ENCODE measurements around the gene CD4. TPM values are rescaled to one million over a fixed set of nuclear protein-coding genes. Genes with fewer than 3 reads are reported as not detected.

The CD4 gene
- total RNA-seq, 1 experiment from 2014 or later: 0.42 TPM

DNA sequence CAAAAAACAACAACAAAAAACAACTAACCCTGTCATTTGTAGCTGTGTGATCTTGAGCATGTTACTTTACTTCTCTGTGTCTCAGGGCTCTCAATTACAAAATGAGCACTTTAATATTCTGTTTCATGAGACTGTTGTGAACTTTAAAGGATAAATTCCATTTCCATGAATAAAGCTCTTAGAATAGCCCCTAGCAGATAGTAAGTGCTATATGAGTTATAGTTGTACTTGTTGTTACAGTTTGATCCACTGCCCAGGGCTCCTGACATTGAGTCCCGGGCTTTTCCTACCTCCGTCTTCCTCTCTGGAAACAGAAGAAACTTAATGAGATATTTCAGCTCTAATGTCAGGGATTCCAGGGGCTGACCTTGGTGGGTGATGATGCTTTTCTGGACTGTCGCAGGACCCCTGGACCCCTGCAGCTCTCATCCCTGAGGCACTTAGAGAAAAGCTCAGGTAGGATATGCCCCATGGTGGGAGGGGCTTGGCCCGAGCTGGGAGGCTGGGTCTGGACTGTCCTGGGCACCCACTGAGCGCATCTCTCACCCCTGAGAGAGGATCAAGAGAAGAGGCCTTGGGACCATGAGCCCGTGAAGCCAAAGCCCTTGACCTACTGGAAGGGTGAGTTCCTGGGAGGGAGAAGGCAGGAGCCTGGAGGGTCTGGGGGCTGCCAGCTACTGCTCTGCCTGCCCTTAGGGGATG lies 44.0 kb downstream of the CD4 start:
- Histone ChIP-seq H3K79me2 (ENCODE audit: insufficient read depth, low read length) (peaks cover 18% of the 10 kb centered on the region), H3K9me2 (ENCODE audit: insufficient read depth) (no peaks in the 10 kb centered on the region)

More for the DNA sequence above, 44.0 kb downstream of the CD4 start:
- H3K4me2 ChIP-seq (ENCODE audit: low read length): no peak overlapping the region
- ATAC-seq: no peak
- H3K9me3 ChIP-seq (ENCODE audit: control insufficient read depth in 1 of 2, insufficient read depth in 1 of 2, low read depth in 1 of 2, low read length in 2 of 2): no peaks in the 10 kb centered on the region
- no peak overlapping the region for H3K4me3 ChIP-seq (replicated peaks in 1 of 2; ENCODE audit: low read depth in 1 of 2, low read length in 2 of 2)
- H3K36me3 ChIP-seq (ENCODE audit: control insufficient read depth in 1 of 2, insufficient read depth in 2 of 2, low read length in 2 of 2): peaks cover 16 to 31% of the 10 kb centered on the region in 2 experiments; a peak in 3 of 4 replicates
- H3K4me1 ChIP-seq (ENCODE audit: control insufficient read depth in 1 of 2, insufficient read depth in 2 of 2, low read length in 2 of 2): peaks cover 5 to 22% of the 10 kb centered on the region in 2 experiments
- RAD21 ChIA-PET (ENCODE audit: low non-redundant PET in 1 of 2, low total read pairs in 2 of 2, uncharacterized antibody in 2 of 2, unreplicated experiment in 2 of 2): no interaction called here
- POLR2A ChIA-PET: interaction anchor here (4.3 kb wide), 1 partner anchor 18 kb away, joined by 17 read pairs; the partner anchor contains the start of genes CDCA3 and USP5
- CTCF ChIA-PET: interaction anchor here (0.9 to 5.5 kb wide), 3 partner anchors 19 to 80 kb away, joined by 3 to 38 read pairs (median 22); partner anchors contain the start of genes CDCA3, MLF2 and USP5
- no peak overlapping the region for H3K9ac ChIP-seq (ENCODE audit: low read length)
- intact Hi-C loops (cut with micrococcal nuclease): no loop called here
- no peak for TF ChIP-seq FOSL1 (IDR thresholded peaks at IDR 0.05; ENCODE audit: low read depth)
- TF ChIP-seq, protein P1, sequence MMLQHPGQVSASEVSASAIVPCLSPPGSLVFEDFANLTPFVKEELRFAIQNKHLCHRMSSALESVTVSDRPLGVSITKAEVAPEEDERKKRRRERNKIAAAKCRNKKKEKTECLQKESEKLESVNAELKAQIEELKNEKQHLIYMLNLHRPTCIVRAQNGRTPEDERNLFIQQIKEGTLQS (IDR thresholded peaks at IDR 0.05): no peak
- TF ChIP-seq EZH2 (IDR thresholded peaks at IDR 0.05): no peak
- no peak for TF ChIP-seq RAD21 (IDR thresholded peaks at IDR 0.05; ENCODE audit: low read depth)
- no peak for TF ChIP-seq YY1 (IDR thresholded peaks at IDR 0.05; ENCODE audit: extremely low read depth, insufficient replicate concordance, low read depth, low read length)
- no peak for TF ChIP-seq POLR2AphosphoS5 (IDR thresholded peaks at IDR 0.05; ENCODE audit: low read depth, low read length)
- no peak for TF ChIP-seq EGR1 (IDR thresholded peaks at IDR 0.05; ENCODE audit: low read depth)
- TF ChIP-seq EZH2phosphoT487 (IDR thresholded peaks at IDR 0.05; ENCODE audit: borderline replicate concordance): no peak
- TF ChIP-seq, protein P2, sequence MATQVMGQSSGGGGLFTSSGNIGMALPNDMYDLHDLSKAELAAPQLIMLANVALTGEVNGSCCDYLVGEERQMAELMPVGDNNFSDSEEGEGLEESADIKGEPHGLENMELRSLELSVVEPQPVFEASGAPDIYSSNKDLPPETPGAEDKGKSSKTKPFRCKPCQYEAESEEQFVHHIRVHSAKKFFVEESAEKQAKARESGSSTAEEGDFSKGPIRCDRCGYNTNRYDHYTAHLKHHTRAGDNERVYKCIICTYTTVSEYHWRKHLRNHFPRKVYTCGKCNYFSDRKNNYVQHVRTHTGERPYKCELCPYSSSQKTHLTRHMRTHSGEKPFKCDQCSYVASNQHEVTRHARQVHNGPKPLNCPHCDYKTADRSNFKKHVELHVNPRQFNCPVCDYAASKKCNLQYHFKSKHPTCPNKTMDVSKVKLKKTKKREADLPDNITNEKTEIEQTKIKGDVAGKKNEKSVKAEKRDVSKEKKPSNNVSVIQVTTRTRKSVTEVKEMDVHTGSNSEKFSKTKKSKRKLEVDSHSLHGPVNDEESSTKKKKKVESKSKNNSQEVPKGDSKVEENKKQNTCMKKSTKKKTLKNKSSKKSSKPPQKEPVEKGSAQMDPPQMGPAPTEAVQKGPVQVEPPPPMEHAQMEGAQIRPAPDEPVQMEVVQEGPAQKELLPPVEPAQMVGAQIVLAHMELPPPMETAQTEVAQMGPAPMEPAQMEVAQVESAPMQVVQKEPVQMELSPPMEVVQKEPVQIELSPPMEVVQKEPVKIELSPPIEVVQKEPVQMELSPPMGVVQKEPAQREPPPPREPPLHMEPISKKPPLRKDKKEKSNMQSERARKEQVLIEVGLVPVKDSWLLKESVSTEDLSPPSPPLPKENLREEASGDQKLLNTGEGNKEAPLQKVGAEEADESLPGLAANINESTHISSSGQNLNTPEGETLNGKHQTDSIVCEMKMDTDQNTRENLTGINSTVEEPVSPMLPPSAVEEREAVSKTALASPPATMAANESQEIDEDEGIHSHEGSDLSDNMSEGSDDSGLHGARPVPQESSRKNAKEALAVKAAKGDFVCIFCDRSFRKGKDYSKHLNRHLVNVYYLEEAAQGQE (IDR thresholded peaks at IDR 0.05; ENCODE audit: low read depth): no peak
- no peak for TF ChIP-seq ZFX (IDR thresholded peaks at IDR 0.05)
- no peak for TF ChIP-seq ELF1 (IDR thresholded peaks at IDR 0.05; ENCODE audit: borderline replicate concordance, low read depth)
- no peak overlapping the region for H3K27ac ChIP-seq (ENCODE audit: low read depth, low read length)
- H2AFZ ChIP-seq (ENCODE audit: low read depth, low read length, poor library complexity, severe bottlenecking): no peak overlapping the region
- no peaks in the 10 kb centered on the region for H3K27me3 ChIP-seq (ENCODE audit: insufficient read depth, low read length)
- H4K20me1 ChIP-seq (ENCODE audit: insufficient read depth): no peaks in the 10 kb centered on the region
- BruUV-seq (replicated peaks): no TSS peak
- no peak for DNase-seq (ENCODE audit: low read depth, low spot score)
